ENCODE measurements around the gene PPP4R2. TPM values are rescaled to one million over a fixed set of nuclear protein-coding genes. Genes with fewer than 3 reads are reported as not detected.

PPP4R2 gene
- total and polyA plus RNA-seq, 12 donors, result 14.2 to 90.1 (median 56.1) TPM

- WGBS, 4 donors, result 68 to 79% (median 76%) methylated on average over 2 of the region's 2 CpGs
- H3K27me3 ChIP-seq, result no peaks in the 10 kb centered on the region
- no peak for TF ChIP-seq POLR2A (IDR thresholded peaks at IDR 0.05)
- TF ChIP-seq, protein P1, sequence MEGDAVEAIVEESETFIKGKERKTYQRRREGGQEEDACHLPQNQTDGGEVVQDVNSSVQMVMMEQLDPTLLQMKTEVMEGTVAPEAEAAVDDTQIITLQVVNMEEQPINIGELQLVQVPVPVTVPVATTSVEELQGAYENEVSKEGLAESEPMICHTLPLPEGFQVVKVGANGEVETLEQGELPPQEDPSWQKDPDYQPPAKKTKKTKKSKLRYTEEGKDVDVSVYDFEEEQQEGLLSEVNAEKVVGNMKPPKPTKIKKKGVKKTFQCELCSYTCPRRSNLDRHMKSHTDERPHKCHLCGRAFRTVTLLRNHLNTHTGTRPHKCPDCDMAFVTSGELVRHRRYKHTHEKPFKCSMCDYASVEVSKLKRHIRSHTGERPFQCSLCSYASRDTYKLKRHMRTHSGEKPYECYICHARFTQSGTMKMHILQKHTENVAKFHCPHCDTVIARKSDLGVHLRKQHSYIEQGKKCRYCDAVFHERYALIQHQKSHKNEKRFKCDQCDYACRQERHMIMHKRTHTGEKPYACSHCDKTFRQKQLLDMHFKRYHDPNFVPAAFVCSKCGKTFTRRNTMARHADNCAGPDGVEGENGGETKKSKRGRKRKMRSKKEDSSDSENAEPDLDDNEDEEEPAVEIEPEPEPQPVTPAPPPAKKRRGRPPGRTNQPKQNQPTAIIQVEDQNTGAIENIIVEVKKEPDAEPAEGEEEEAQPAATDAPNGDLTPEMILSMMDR (IDR thresholded peaks at IDR 0.05), result no peak
- H3K4me3 ChIP-seq, result no peak overlapping the region
- H3K9me3 ChIP-seq (replicated peaks in 1 of 3), result no peaks in the 10 kb centered on the region
- intact Hi-C loops (cut with DNase I), result no loop called here
- no peaks in the 10 kb centered on the region for H3K4me1 ChIP-seq (replicated peaks in 1 of 2)
- DNase-seq, result no peak
- H3K27ac ChIP-seq, result no peak overlapping the region
- H3K36me3 ChIP-seq (replicated peaks in 1 of 2), result no peaks in the 10 kb centered on the region
Measured at GRCh38 chr3:73115806-73116205, 119.2 kb downstream of the PPP4R2 start.

Small RNAs within 50 kb of the gene (small RNA-seq; reads per million reads assigned to genes)
- gene RNU2-64P (0 to 0.17 reads per million in 2 donors), gene RNU6-557P (0 reads per million in 2 donors), gene RNU7-19P (0 reads per million in 2 donors)

Other genes with a start within 250 kb of the PPP4R2 start
- gene SHQ1, start 148.4 kb upstream of the PPP4R2 start, total RNA-seq, result 10 to 100 TPM; 11.4 to 26.4 (median 15.6) TPM
- 10 to 100 TPM in 1 of 3 donors, 1 to 10 TPM in 2; 7.2 to 19.0 (median 7.5) TPM for gene SHQ1, start 148.4 kb upstream of the PPP4R2 start, polyA plus RNA-seq
- 10 to 100 TPM in 8 of 9 donors, 1 to 10 TPM in 1; 7.8 to 32.5 (median 21.4) TPM for gene GXYLT2, start 108.8 kb upstream of the PPP4R2 start, total RNA-seq
- 1 to 10 TPM; 1.9 to 4.5 (median 2.7) TPM for gene GXYLT2, start 108.8 kb upstream of the PPP4R2 start, polyA plus RNA-seq
- gene EBLN2, start 64.8 kb downstream of the PPP4R2 start, total RNA-seq, result 1 to 10 TPM in 7 of 9 donors, under 1 TPM in 2; 0.30 to 8.9 (median 2.9) TPM
- gene EBLN2, start 64.8 kb downstream of the PPP4R2 start, polyA plus RNA-seq, result 1 to 10 TPM in 1 of 3 donors, under 1 TPM in 2; 0.27 to 1.4 (median 0.56) TPM

Data from adrenal gland (tissue), 12 donors.